ENCODE measurements around the gene WASHC3. TPM values are rescaled to one million over a fixed set of nuclear protein-coding genes. Genes with fewer than 3 reads are reported as not detected.
"Not testable (repeated sequence)": the region's sequence is repeated elsewhere in the genome, so short reads cannot be mapped to it uniquely, and the experiment has no call there.

WASHC3 gene, protein sequence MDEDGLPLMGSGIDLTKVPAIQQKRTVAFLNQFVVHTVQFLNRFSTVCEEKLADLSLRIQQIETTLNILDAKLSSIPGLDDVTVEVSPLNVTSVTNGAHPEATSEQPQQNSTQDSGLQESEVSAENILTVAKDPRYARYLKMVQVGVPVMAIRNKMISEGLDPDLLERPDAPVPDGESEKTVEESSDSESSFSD
- polyA plus RNA-seq (ENCODE audit: insufficient read length in 3 of 3), result 10 to 100 TPM; 46.3 to 66.6 (median 46.5) TPM
- long read RNA-seq, donor 1, partial matches to known transcripts, result 0 of 7 reads
- long read RNA-seq, donor 1, other reads (novel, unspliced or antisense), result 0 of 7 reads
- long read RNA-seq, donor 2, transcript WASHC3-201 (7 exons, 916 nt), result major isoform, 8 of 18 reads
- long read RNA-seq, donor 2, partial matches to known transcripts, result 0 of 18 reads
- long read RNA-seq, donor 2, other reads (novel, unspliced or antisense), result 0 of 18 reads
- long read RNA-seq, donor 3, transcript WASHC3-201 (7 exons, 916 nt), result major isoform, 15 of 20 reads
- long read RNA-seq, donor 3, partial matches to known transcripts, result 0 of 20 reads
- long read RNA-seq, donor 3, other reads (novel, unspliced or antisense), result 0 of 20 reads
- long read RNA-seq, donor 4, transcript WASHC3-201 (7 exons, 916 nt), result major isoform, 9 of 17 reads
- long read RNA-seq, donor 4, partial matches to known transcripts, result 7 of 17 reads
- long read RNA-seq, donor 4, other reads (novel, unspliced or antisense), result 0 of 17 reads
- long read RNA-seq, donor 5, result 0 reads
- long read RNA-seq, donor 6, transcript WASHC3-213 (7 exons, 865 nt), result minor isoform, 5 of 21 reads
- long read RNA-seq, donor 6, transcript WASHC3-201 (7 exons, 916 nt), result major isoform, 10 of 21 reads
- long read RNA-seq, donor 6, partial matches to known transcripts, result 0 of 21 reads
- long read RNA-seq, donor 6, other reads (novel, unspliced or antisense), result 0 of 21 reads
- long read RNA-seq, donor 7, transcript WASHC3-201 (7 exons, 916 nt), result major isoform, 15 of 19 reads
- long read RNA-seq, donor 7, partial matches to known transcripts, result 0 of 19 reads
- long read RNA-seq, donor 7, other reads (novel, unspliced or antisense), result 0 of 19 reads
- long read RNA-seq, donor 8, transcript WASHC3-201 (7 exons, 916 nt), result major isoform, 16 of 46 reads
- long read RNA-seq, donor 8, partial matches to known transcripts, result 14 of 46 reads
- long read RNA-seq, donor 8, other reads (novel, unspliced or antisense), result 6 of 46 reads
- long read RNA-seq, donor 9, transcript WASHC3-201 (7 exons, 916 nt), result major isoform, 9 of 12 reads
- long read RNA-seq, donor 9, partial matches to known transcripts, result 0 of 12 reads
- long read RNA-seq, donor 9, other reads (novel, unspliced or antisense), result 0 of 12 reads
- long read RNA-seq, donor 10, transcript WASHC3-201 (7 exons, 916 nt), result major isoform, 15 of 21 reads
- long read RNA-seq, donor 10, partial matches to known transcripts, result 0 of 21 reads
- long read RNA-seq, donor 10, other reads (novel, unspliced or antisense), result 0 of 21 reads
- long read RNA-seq, donor 11, partial matches to known transcripts, result 0 of 3 reads
- long read RNA-seq, donor 11, other reads (novel, unspliced or antisense), result 0 of 3 reads
- long read RNA-seq, donor 12, transcript WASHC3-201 (7 exons, 916 nt), result major isoform, 5 of 7 reads
- long read RNA-seq, donor 12, partial matches to known transcripts, result 0 of 7 reads
- long read RNA-seq, donor 12, other reads (novel, unspliced or antisense), result 0 of 7 reads
- long read RNA-seq, donor 13, result 0 reads
- long read RNA-seq, donor 14, partial matches to known transcripts, result 0 of 10 reads
- long read RNA-seq, donor 14, other reads (novel, unspliced or antisense), result 0 of 10 reads
- long read RNA-seq, donor 15, partial matches to known transcripts, result 0 of 3 reads
- long read RNA-seq, donor 15, other reads (novel, unspliced or antisense), result 0 of 3 reads
- long read RNA-seq, donor 16, transcript WASHC3-201 (7 exons, 916 nt), result major isoform, 37 of 51 reads
- long read RNA-seq, donor 16, transcript WASHC3-213 (7 exons, 865 nt), result minor isoform, 7 of 51 reads
- long read RNA-seq, donor 16, partial matches to known transcripts, result 0 of 51 reads
- long read RNA-seq, donor 16, other reads (novel, unspliced or antisense), result 0 of 51 reads

DNA sequence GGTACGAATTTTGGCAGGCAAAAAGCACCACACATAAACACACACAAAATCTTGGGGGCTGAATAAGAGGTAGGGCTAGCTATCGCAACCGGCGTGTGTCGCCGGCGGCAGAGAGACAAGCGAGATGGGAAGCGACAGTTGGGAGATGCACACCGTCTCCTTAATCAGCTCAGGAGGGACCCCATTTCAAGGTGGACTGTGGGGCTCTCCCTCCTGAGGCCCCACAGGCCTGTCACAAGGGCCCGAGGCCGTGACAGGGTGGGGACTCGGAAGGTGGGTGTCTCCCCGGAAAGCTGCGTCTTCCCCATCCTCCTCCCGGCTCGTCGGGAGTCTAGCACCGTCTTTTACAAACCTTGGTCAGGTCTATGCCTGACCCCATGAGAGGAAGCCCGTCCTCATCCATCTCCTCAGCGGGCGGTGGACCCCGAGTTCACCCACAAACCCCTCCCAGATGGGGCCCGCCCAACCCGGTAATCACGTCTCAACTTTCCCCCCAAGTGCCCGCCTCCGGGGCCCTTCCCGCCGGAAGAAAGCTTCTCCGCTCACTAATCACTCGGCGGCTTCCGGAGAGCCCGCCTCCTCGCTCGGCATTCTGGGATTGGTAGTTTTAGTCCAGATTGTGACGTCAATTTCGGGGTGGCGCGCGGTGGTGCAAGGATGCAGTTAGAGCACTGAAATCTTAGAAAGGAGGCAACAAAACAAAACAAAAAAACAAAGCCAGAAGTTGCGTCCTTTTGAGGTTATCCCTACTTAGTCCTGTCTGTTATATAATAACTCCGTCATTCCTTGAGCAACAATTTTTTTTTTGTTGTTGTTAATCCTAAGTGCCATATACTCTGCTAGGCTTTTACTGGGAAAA, at the start of gene WASHC3:
Gene WASHC3 (minus strand): TSS at position 432 of the 859 bp plus-strand sequence. CDS start 29 bp downstream, at position 403.
- peak; percentile 81 to 96 (median 91) for DNase-seq (ENCODE audit: extremely low read depth in 1 of 11, low read depth in 9 of 11, low spot score in 4 of 11)

DNA sequence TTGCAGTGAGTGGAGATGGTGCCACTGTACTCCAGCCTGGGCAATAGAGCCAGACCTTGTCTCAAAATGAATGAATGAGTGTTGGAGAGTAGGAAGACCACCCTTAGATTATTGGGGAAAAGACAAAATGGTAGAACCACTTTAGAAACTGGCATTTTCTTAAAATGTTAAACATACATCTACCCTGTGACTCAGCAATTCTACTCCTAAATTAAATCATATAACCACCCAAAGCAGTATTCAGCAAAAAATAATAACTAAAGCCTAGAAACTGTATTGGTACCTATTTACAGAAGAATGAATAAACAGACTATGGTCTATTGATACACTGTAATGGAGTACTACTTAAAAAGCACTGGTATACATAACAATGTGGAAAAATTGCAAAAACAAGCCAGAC, 49.0 kb upstream of the WASHC3 start:
- no peak for DNase-seq (ENCODE audit: extremely low read depth in 1 of 11, low read depth in 9 of 11, low spot score in 4 of 11)

DNA sequence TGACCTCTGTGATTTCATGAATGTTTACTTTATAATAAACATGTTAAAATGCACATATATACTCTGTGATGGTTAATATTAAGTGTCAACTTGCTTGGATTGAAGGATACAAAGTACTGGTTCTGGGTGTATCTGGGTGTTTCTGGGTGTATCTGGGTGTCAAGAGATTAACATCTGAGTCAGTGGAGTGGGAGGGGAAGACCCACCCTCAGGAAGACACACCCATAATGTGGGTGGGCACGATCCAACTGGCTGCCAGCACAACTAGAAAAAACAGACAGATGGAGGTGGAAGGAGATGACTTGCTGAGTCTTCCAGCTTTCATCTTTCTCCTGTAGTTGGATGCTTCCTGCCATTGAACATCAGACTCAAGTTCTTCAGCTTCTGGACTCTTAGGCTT, 46.2 kb upstream of the WASHC3 start:
- no peak for DNase-seq (ENCODE audit: extremely low read depth in 1 of 11, low read depth in 9 of 11, low spot score in 4 of 11)

DNA sequence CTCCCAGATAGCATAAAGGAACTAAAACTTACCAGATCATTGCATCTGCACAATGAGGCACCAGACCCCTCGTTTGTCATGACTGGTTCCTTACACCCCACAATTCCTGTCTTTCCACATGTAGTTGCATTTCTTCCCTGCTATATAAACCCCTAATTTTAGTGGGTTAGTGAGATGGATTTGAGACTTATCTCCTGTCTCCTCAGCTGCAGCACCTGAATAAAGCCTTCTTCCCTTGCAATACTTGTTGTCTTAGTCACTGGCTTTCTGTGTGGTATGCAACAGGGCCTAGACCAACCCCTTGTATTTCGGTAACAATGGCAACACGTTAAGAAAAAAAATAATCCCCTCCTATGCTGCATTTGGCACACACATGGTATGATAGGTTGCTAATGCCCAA, 45.1 kb upstream of the WASHC3 start:
- DNase-seq (ENCODE audit: extremely low read depth in 1 of 11, low read depth in 9 of 11, low spot score in 4 of 11), result no peak

DNA sequence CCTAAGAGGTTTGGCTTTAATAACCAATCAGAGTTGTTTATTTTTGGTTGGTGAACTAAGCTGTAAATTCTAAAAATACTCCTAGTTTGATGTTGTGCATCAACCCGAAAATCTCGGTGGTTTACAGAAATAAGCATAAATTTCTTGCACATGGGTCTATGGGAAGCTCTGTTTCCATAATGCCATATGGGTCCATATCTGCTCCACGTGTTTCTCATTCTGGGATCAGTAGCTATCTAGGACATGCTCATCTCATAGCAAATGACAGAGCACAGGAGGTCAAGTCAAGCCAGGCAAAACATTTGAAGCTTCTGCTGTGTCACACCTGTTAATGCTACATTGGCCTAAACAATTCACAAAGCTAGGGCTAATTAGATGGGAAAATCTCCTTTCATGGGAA, 35.1 kb upstream of the WASHC3 start:
- DNase-seq (ENCODE audit: extremely low read depth in 1 of 11, low read depth in 9 of 11, low spot score in 4 of 11), result no peak

DNA sequence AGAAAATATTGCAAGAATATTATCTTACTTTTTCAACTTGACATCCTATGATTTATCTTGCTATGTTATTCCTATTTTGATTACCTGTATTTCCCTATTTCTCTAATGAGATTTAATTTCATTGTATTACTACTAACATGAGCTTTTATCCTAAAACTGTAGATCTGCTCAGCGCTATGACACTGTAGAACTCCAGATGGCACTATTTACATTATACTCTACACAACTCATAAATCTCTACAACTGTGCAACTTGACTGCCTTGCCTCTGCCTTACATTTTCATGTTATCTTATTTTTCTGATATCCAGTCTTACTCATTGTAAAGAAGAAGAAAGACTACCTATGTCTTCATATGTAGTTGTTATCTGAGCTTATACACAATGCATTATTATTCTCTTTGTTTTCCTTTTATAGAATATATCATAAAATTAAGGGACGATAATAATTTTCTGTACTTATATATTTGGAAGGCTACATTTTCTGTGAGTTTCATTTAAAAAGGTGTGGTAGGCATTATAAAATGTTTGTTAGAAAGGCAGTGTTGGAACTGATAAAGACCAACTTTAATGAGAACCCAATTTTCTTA, 34.0 kb upstream of the WASHC3 start:
- DNase-seq (ENCODE audit: extremely low read depth in 1 of 11, low read depth in 9 of 11, low spot score in 4 of 11), result peak in 1 of 11 donors; percentile 12

DNA sequence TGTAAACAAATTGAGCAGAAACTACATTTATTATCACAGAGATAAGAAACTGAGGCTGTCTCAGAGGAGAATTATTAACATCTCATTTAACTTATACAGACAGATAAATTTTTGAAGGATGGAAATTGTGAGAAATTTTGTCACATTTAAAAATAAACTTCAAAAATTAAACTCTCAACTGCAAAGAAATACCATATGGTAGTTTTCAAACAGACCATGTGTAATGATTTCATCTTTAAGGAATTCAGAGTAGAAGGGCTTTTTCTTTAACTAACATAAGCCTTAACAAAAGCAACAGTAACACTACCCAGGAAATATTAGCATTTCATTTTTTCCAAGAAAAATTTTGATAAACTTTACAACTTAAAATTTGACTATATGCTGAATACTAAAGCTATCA, 31.5 kb upstream of the WASHC3 start:
- no peak for DNase-seq (ENCODE audit: extremely low read depth in 1 of 11, low read depth in 9 of 11, low spot score in 4 of 11)

DNA sequence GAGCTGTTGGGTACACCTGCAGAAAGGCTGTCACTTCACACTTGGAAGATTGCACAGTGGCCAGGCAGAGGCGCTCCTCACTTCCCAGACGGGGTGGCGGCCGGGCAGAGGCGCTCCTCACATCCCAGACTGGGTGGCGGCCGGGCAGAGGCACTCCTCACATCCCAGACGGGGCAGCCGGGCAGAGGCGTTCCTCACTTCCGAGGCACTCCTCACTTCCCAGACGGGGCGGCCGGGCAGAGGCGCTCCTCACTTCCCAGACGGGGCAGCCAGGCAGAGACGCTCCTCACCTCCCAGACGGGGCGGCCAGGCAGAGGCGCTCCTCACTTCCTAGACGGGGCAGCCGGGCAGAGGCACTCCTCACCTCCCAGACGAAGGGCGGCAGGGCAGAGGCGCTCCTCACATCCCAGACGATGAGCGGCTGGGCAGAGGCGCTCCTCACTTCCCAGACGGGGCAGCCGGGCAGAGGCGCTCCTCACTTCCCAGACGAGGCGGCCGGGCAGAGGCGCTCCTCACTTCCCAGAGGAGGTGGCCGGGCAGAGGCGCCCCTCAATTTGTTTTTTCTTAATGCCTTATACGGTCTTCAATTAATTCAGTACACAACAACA, 27.5 kb upstream of the WASHC3 start:
- DNase-seq (ENCODE audit: extremely low read depth in 1 of 11, low read depth in 9 of 11, low spot score in 4 of 11), result not testable (repeated sequence)

DNA sequence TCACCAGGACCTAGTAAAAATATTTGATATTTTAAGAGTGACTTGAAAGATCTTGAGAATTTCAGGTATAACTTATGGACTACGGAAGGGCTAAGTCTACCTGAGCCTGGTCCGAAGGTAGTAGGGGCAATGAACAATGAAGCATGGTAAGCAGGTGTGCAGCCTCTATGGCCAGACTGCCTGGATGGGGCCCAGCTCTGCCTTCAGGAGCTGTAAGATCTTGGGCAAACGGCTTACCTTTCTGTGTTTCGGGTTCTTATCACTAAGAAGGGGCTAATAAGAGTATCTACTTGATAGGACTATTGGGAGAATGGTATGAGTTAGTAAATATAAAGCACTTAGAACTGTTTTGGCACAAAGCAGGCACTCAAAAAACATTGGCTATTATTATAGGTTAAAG, 19.1 kb upstream of the WASHC3 start:
- DNase-seq (ENCODE audit: extremely low read depth in 1 of 11, low read depth in 9 of 11, low spot score in 4 of 11), result no peak

DNA sequence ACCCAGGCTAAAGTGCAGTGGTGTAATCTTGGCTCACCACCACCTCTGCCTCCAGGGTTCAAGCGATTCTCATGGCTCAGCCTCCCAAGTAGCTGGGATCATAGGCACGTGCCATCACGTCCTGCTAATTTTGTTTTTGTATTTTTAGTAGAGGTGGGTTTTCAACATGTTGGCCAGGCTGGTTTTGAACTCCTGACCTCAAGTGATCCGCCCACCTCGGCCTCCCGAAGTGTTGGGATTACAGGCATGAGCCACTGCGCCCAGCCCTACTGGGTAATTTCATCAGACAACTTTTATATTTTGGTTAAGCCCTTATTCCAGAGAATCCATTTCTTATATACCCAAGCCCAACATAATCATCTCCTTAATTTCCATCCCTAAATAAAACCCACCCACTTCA, 10.3 kb upstream of the WASHC3 start:
- not testable (repeated sequence) for DNase-seq (ENCODE audit: extremely low read depth in 1 of 11, low read depth in 9 of 11, low spot score in 4 of 11)

DNA sequence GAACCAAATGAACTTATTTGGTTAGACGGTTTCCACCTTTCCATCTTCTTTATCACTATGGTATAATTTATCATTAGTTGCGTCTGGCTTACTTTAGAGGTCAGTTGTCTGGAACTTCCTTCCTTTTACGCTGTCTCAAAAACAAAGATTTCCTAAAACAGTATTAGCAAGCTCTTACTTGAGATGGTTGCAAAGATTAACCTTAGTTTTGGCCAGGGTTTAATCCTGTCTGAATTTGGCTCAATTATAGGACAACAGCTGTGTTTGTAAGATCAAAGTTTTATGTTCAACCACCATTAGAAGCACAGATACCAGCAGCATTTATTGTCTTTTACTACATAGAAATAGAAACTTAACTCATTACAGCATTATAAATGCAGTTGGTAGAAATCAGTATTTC, 7.9 kb upstream of the WASHC3 start:
- DNase-seq (ENCODE audit: extremely low read depth in 1 of 11, low read depth in 9 of 11, low spot score in 4 of 11), result no peak

DNA sequence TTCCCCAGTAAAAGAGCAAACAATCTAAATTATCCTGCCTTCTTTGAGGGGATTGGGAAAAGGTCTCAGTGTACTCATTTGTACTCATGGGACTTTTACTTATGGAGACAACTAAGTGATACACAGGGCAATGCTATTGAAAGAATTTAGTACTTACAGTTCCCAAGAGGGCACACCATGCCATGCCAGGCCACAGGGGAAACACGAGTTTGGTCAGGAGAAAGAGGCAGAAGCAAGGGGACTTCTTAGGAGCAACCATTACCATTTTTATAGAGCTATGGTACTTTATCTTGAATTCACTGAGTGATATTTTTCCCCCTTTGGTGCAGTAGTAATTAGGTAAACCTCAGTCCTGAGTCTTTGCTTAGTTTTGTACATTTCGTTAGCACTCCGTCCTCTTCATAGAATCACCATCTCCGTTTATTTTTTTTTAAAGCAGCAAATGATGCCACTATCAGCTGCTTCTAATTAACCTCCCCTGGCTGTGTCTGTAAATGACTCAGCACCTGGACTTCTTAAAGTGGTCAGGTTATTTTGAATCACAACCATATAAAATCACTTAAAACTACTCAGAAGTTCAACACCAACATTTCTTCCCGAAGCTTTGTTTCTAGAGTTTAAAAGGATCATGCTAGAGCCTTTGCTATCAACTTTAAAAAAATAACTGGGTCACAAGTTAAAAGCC, 5.9 kb upstream of the WASHC3 start:
- DNase-seq (ENCODE audit: extremely low read depth in 1 of 11, low read depth in 9 of 11, low spot score in 4 of 11), result no peak

DNA sequence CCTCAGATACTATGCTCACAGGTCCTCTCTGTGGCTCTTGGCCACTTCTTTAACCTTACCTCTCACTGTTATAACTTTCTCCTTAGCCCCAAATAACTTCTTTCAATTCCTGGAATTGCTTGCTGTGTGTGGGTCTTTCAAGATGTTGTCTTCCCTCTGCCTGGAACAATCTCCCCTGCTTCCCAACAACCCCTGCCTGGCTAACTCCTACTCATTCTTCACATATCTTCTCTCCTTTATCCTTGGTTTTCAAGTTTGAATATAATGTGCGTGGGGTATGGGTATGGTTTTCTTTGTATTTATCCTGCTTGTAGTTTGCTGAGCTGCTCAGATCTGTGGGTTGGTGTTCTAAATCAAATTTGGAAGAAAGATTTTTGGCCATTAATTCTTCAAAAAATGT, 2.7 kb upstream of the WASHC3 start:
- DNase-seq (ENCODE audit: extremely low read depth in 1 of 11, low read depth in 9 of 11, low spot score in 4 of 11), result no peak

DNA sequence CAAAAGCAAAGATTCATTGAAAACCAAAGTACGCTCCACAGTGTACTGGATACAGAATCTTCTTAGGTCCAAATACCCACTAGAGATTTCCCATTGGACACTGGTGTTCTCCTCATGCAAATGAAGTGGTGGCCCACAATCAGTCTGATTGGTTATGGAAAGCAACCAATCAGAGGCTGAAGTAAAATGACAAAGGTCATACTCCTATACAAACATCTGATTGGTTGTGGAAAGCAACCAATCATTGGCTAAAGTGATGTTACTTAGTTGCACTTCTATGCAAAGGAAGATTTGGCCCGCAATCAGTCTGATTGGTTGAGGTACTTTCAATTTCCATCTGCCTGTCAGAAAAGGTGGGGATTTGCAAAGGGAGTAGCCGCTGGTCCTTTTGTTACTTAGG, 1.3 kb upstream of the WASHC3 start:
- no peak for DNase-seq (ENCODE audit: extremely low read depth in 1 of 11, low read depth in 9 of 11, low spot score in 4 of 11)

DNA sequence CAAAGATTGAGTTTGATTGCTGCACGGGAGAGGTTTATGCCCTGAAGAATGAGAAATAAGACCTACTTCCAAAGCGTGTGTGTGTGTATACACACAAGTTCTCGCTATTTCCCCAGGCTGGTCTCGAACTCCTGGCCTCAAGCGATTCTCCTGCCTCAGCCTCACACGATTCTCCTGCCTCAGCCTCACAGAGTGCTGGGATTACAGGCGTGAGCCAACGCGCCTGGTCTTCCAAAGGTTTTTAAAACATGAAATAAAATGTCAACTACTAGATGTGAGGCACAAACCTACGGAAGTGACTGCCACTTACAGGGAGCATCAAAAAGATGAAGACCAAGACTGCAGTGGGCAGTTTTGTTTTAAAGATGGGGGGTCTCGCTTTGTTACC, 622 bp upstream of the WASHC3 start:
- peak in 1 of 11 donors; percentile 5 for DNase-seq (ENCODE audit: extremely low read depth in 1 of 11, low read depth in 9 of 11, low spot score in 4 of 11)
